Measurements from ENCODE around the gene COX10.
"Not testable (repeated sequence)": the region's sequence is repeated elsewhere in the genome, so short reads cannot be mapped to it uniquely, and the experiment has no call there.

- not testable (repeated sequence) for TF ChIP-seq CTCF (optimal IDR thresholded peaks at IDR 0.05 in 1 of 3, IDR thresholded peaks at IDR 0.05 in 1 of 3, conservative IDR thresholded peaks at IDR 0.05 in 1 of 3; ENCODE audit: extremely low read depth in 1 of 3, insufficient read depth in 2 of 3, low read length in 3 of 3); EZH2 (IDR thresholded peaks at IDR 0.05; ENCODE audit: low read length)
Observed at GRCh38 chr17:14235047-14235446, 165.7 kb downstream of the COX10 start.

Data from keratinocyte (primary cell).